ENCODE results near the gene RBM4.

GRCh38 chr11:66609721-66610617, 28.5 kb upstream of the RBM4 start:
- TF ChIP-seq EP300 (IDR thresholded peaks at IDR 0.05) (no peak), CTCF (IDR thresholded peaks at IDR 0.05) (no peak), POLR2A (IDR thresholded peaks at IDR 0.05) (no peak)
